ENCODE measurements around the gene SPATA33.
"Not testable (repeated sequence)": the region's sequence is repeated elsewhere in the genome, so short reads cannot be mapped to it uniquely, and the experiment has no call there.

The SPATA33 gene

DNA sequence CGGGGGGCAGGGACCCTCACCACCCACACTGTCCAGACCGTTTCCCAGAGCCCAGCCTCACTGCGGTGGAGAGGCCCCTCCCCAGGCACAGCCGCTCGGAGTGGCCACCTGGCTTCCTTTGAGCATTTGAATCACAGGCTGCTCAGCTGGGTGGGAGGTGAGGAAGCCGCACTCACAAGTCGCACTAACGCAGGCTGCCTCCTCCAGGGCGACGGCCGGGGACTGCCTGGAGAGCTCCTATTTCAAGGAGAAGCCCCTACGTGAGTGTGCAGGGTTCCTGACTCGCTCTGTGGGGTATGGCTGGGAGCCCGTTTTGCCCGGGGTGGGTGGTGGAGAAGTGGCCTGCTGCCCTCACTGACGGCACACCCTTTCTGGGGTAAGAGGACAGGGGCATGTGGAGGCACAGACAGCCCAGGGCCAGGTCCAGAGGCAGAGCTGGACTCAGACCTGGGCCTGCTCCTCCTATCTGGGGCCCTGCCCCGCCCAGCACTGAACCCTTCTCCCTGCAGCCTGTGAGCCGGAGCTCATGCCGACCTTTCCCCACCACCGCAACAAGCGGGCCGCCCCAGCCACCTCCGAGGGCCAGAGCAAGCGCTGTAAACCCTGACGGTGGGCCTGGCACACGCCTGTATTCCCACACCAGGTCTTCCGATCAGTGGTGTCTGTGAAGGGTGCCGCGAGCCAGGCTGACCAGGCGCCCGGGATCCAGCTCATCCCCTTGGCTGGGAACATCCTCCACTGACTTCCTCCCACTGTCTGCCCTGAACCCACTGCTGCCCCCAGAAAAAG is 37.6 kb downstream of the SPATA33 start:
- DNase-seq = no peak

DNA sequence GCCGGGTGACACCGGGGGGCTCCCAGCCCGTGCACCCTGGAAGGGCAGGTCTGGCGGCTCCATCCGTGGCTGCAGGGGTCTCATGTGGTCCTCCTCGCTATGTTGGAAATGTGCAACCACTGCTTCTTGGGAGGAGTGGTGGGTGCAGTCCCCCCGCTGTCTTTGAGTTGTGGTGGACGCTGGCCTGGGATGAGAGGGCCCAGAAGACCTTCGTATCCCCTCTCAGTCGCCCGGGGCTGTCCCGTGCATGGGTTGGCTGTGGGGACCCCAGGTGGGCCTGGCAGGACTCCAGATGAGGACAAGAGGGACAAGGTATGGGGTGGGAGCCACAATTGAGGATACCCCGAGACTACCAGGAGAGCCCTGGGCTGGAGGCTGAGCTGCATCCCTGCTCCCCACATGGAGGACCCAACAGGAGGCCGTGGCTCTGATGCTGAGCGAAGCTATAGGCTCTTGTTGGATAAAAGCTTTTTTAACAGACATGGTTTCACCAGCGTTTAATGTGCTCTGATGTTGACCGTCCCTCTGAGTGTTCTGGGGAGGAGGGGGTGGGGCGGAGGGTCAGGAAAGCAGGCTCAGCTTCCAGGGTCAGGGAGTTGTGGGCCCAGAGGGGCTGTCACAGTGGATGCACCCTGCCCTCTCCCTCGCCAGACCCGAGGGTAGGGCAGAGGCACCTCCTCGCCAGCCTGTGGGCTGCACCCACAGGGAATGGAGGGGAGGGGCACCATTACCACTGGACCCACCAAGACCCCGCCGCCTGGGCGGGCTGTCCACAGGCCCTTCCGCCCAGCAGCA is 38.4 kb downstream of the SPATA33 start:
- DNase-seq = no peak

DNA sequence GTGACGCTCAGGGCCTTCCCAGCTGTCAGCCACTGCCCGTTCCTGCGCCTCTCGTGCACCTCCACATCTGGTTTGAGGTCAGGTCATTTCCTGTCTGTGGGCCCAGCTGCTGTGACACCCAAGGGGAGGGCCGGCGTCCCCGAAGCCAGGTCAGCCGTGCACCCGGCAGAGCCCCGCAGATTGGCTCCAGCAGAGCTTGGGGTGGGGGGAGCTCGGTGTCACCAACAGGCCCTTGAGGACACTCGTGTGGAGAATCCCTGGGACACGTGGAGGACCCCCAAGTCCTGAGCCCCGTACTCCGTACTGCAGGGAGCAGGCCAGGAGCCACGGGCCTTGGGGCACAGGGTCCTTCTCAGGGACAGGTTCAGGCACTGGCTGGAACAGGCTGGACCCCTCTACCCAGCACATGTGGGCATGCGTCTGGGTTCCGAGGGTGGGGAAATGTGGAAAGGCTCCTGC is 39.1 kb downstream of the SPATA33 start:
- no peak for DNase-seq

DNA sequence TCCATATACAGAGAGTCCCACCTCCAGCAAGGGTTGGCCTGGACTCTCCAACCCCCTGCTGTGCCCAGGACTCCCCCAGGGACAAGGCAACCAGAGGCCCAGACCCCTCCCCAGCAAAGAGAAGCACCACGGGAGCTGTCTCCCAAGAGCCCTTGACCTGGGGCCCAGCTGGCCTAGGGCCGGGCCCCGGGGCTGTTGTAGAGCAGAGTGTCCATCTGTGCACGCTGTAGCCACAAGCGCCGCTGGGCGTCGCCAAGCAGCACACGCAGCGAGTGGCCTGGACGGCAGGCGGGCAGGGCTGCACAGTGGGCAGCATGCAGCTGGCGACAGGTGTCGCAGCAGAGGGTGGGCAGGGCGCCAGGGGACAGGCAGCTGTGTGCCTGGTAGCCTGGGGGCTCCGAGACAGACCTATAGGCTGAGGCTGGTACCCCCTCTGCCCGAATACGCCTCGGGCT is 39.6 kb downstream of the SPATA33 start:
- DNase-seq = no peak

DNA sequence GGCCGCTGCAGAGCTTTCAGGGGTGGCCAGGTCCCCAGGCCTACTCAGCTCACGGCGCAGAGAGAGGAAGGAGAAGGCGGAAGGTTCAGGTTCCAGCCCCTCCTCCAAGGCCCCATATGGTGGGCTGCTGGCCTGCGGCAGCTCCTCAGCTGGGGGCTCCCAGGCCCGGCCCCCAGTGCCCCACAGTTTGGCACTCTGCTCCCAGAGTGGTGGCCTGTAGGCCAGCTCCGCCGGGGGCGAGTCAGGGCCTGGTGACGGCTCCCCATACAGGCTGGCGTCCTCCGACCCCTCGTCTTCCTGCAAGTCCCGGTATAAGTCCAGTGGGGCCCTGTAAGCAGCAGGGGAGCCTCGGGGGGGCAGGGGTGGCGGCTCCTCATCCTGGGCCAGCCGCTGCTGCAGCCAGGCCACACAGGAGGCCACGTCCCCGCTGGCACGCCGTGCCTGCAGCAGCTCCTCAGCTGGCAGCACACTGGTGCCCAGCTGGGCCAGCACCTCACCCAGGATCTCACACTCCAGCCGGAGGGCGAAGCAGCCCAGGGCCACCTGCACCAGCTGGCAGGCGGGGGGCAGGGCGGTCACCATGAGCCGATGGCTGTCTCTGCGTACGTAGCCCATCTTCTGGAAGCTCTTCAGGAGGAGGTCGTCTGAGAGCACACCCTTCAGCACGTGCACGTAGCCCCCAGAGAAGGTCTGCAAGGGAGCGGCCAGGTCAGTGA is 40.1 kb downstream of the SPATA33 start:
- no peak for DNase-seq

DNA sequence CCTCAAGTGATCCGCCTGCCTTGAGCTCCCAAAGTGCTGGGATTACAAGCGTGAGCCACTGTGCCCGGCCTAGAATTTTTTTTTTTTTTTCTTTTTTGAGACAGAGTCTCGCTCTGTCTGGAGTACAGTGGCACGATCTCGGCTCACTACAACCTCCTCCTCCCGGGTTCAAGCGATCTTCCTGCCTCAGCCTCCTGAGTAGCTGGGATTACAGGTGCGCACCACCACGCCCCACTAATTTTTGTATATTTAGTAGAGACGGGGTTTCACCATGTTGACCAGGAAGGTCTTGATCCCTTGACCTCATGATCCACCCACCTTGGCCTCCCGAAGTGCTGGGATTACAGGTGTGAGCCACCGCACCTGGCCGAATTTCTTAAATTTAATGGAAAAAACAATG is 41.1 kb downstream of the SPATA33 start:
- not testable (repeated sequence) for DNase-seq

DNA sequence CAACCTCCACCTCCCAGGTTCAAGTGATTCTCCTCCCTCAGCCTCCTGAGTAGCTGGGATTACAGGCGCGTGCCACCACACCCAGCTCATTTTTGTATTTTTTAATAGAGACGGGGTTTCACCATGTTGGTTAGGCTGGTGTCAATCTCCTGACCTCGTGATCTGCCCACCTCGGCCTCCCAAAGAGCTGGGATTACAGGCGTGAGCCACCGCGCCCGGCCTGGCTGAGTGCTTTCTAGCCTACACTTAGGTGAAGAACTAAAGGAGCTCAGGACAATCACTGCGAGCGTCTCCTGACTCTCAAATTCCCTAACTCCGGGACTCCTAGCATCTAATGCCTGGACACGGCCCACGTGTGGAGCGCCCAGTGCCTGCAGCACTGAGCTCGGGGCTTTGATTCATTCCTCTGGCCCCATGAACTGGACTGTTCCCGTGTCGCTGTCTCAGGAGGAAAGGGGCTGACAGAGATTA is 42.0 kb downstream of the SPATA33 start:
- not testable (repeated sequence) for DNase-seq

DNA sequence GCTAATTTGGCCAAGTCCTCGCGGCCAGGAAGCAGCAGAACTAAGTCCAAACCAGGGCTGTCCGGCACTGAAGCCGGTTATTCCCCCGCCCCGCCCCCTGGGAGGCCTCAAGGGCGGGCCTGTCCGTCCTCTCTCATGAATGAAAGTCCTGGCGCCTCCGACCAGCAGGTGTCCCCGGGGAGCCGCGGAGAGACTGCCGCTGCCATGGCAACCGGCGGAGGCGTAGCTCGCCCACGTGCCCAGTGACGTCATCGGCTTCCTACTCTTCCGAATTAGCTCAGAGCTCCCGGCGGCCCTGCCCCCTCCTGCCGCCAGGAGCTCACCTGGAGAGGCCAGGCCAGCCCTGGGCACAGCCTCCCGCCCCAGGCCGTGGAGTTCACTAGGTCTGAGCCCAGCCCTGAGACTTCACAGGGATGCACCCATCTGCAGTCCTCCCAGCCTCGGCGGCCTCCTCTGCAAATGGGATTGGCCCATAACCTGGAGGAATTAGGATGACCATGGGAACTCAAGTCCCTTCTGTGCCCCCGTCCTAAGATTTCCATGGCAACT is 42.5 kb downstream of the SPATA33 start:
- DNase-seq = peak; percentile 89

DNA sequence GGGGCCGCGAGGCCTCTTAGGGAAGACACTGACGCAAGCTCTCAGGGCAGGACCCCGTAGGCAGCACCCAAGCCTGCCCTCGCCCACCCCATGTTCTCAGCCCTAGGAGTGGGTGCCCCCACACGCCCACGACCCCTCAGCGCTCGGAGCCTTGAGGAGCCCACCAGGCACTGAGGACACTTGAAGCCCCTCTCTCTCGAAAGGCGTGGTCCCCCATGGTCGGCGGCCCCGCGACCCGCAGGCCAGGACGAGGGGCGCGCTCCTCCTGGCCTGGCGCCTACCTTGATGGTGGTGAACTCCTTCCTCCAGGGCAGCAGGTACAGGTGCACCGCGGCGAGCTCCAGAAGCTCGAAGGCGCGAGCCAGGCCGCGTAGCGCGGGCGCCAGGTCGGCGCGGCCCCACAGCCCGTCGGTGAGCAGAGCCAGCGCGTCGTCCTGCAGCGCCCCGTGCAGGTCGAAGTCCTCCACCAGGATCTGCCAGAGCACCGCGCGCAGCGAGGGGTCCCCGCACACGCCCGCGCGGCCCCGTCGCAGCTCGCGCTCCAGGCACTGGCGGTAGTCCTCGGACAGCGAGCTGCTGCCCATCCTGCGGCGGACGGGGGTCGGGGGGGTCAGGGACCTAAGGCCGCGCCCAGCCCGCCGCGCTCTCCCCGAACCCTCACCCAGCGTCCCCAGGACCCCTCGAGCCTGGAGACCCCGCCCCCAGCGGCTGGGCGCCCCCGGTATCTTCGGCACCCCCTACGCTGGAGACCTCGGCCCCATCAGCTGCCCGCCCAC is 43.2 kb downstream of the SPATA33 start:
- DNase-seq = peak; percentile 51

DNA sequence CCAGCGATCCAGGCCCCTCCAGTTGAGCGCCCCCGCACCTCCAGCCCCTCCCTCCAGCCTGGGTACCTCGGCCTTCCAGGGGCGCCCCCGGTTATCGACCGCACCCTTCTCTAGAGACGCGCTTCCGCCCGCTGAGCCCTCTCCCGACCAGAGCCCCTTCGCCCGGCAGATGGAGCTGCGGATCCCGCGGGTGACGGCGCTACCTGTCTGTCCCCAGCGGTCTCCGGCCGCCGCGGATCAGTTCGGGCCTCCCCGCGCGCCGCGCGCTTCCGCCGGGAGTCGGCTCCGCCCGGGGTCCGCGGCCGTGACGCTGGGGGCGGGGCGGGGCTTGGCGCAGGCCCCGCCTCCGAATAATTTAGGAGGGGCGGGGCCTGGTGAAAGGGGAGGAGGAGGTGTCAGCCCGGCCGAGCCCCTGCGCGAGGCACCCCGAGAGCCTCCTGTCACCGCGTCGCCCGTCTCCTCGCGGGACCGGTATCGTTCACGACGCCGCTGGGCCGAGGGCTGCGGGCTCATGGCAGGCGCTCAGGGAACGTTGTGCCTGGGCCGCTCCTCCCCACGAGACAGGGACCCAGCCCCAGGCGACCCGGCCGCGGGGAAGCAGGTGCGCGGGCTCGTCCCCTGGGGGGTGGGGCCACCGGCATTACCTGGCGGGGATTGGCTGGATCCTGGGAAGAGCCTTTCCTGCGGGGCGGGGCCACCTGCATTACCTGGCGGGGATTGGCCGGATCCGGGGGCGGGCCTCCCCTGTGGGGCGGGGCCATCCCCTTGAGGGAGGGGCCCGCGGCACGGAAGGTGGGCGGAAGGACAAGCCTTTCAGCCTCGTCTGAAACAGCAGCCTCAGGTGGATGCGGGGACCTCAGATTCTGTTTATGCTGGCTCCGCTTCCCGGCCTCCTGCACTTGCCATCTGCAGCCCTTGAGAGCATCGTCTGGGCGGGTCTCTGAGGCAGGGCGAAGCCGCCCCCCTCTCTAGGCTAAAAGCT is 44.1 kb downstream of the SPATA33 start, which contains the start of gene SPATA2L:
TSS of gene SPATA2L (minus strand) at position 281 of the 982 bp plus-strand sequence. CDS start 473 bp downstream, outside the sequence.
- peak; percentile 97 for DNase-seq

DNA sequence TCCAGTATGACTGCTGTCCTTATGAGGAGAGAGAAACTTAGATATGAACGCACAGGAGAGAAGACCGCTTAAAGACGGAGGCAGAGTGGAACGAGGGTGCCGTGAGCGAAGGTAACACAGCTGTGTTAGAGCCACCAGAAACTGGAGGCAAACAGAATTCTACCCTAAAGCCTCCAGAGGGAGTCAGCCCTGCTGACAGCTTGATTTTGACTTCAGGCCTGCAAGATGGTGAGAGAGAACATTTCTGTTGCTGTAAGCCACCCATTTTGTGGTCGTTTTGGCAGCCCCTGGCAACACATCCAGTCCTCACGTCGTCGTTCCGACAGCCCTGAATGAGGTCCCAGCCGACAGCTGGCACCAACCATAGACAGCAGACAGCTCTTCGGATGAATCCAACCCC is 46.6 kb downstream of the SPATA33 start:
- no peak for DNase-seq

DNA sequence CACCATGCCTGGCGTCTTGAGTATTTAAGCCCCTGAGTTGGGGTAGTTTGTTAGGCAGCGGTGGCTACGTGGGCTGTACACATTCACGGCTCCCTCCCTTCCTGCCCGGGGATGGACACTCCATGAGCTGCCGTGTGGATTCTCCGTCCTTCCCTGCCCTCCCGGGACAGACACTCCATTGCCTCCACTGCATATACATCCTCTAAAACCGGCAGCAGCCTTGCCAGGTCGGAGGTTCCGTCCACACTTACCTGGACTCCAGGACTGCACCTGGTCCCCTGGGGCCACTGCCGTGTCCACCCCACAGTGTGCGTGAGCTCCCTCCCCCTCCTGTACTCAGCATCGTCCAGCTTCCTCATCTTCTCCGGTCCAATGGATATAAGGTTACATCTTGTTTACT is 47.4 kb downstream of the SPATA33 start:
- DNase-seq = no peak

DNA sequence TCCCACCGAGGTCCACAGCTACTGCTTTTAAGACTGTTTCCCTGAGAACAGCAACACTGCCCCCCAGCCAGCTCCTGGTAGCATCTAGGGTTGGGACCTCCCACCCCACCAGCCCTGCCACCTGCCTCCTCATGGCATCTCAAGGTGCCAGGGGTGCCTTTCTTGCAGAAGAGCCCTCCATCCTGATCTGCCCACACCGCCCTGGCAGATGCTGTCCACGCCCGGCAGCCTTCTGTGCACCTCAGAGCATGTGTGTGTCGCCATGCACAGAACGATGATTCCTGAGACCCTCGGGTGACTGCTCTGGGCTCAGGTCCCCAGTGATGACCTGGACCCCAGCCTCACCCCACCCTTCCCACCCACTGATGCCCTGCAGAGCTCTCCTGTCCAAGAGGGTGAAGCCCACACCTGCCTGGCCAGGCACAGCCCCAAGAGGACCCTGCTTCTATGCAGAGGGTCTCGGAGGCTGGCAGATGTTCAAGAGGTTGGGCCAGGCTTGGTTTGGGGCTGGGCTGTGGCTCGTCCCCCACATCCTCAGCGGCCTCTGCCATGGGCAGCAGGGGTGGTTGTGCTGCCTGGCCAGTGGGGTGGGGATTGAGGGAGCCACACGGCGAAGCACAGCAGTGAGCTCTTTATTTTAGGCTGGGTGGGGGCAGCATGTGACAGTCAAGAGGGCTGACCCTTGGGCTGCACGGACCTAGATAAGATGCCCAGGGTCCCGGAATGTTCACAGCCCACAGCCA is 49.1 kb downstream of the SPATA33 start:
- no peak for DNase-seq

DNA sequence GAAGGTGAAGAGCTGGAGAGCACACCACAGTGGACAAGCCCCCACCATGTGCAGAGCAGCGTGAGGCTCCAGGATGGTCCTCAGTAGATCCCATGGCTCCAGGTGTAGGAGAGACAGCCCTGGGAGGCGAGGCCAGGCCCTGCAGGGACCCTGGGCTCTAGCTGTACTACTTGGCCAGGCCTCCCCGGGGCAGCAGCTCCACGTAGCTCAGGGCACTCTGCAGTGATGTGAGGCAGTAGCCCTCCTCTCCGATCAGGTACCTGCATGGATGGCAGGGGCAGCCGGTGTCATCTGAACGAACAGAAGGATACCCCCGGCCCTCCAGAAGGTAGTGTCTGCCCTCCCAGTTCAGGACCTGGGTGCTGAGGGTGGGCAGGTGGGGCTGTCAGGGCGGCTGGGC is 50.1 kb downstream of the SPATA33 start:
- DNase-seq = no peak

DNA sequence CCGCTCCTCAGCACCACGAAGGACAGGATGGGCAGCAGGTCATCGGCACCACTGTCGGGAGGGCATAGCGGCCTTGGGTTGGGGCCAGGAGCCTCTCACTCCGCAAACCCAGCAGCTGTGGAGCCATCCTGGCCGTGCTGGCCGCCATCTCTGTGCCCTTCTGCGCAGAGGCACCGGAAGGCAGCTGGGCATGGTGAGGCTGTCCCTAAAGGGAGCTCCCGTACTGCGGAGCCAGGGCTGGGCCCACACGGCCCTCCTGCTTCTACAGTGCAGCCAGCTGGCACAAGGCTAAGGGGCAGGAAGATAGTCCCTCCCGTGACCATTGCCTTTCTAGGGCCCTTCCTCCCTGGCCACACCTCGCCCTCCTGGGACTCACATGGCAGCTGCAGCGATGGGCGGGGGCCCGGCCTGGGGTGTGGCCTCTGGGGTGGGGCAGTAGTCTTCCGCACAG is 50.9 kb downstream of the SPATA33 start:
- no peak for DNase-seq

DNA sequence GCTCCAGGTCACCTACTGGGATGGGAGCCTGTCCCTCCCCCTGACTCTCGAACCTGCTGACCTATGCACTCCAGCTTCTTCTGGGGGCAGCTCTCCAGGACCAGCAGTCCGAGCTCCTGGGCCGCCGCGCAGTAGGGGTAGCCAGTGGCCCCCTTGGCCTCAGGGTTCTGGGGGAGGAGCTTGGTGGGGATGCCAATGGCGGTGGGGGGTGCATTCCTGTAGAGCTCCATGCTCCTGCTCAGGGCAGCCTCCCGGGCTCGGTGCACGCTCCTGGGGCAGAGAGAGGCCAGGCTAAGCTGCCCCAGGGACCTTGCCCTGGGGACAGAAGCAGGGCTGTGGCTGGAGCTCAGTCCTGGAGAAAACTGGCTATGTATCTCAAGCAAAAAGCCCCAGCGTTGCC is 51.5 kb downstream of the SPATA33 start:
- no peak for DNase-seq

DNA sequence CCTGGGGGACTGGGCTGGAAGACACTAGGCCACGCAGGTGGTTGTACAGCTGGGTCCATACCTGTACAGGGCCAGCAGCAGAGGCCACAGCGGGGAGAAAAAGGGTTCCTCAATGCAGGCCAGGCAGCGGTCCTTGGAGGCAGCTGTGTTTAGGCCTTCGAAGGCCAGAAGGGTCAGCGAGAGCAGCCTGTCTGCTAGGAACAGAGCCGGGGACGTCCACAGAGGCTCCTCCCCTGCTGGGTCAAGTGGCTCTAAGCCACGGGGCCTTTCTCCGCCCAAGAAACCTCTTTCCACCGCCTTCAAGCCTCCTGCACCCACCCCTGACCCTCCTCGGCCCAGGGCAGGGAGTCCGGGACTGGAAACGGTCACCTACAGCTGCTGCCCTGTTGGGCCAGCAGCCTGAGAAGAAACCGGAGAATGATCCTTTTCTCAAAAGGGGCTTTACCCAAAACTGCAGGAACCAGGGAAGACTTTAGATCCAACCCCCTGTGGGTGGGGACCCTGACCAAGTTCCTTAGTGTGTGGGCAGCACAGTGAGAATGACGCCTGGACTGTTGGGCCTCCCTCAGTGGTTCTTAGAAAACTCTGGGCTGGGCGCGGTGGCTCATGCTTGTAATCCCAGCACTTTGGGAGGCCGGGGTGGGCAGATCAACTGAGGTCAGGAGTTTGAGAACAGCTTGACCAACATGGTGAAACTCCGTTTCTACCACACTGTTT is 52.2 kb downstream of the SPATA33 start:
- DNase-seq = no peak

DNA sequence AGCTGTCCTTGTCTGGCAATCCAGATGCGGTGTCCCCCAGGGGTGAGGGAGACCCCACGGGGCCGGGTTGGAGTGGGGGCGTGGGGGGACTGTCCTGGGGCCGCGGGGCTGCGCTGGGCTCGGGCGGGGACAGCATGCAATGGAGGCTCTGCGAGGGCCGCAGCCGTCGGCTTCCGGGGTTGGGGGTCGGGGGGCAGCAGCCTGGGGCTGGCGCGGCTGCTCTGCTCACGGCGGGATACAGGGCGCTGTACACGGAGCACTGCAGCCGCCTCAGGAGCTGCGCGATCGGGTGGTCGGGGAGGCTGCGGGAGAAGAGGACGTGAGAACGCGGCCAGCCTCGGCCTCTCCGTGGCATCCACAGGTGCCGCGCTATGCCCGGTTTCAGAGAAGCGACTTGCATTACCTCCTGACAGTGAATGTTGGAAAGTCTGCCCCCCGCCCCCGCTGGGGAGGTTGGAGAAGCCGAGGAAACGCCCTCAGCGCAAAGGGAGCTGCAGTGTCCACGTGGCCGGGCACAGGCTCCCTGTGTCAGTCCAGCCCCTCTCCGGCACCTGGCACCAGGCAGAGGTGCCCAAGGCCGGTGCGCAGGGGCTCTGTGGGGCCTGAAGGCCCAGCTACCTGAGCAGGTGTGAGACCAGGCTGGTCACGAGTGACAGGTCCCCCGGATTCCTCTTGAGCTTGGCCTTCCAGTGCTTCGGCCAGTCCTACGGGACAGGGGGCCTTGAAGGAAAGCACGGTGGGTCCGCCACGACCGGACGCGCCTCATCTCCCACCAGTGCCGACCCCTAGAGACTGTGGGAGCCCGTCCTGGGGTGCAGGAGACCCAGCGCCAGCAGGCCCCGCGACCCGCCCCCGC is 53.3 kb downstream of the SPATA33 start:
- no peak for DNase-seq
